K562 (cell line): ENCODE measurements around the gene BCAS3. TPM values are rescaled to one million over a fixed set of nuclear protein-coding genes. Genes with fewer than 3 reads are reported as not detected.

Experiments used
- ATAC-seq: fragments of 200-7000 bp; cut with Tn5 transposase; 3 replicates; pipeline ENCODE4 v1.9.1; 2020; ENCODE audit warnings: moderate library complexity
- BruUV-seq: library from RNA; stranded (reverse); fragments of 400-500 nt; replicated peaks from 2 replicates; lab custom pipeline; 2021; lab: Mats Ljungman, UMichigan
- CTCF ChIA-PET: fragments of 300-600 bp; formaldehyde crosslinking; extraction: SDS; loops from one replicate; lab custom pipeline; 2021; ENCODE audit warnings: low intra/inter-chr PET ratio; lab: Yijun Ruan, JAX
- POLR2A ChIA-PET: fragments of 300-600, 350-650 bp; sonication (Branson Sonifier 250); formaldehyde crosslinking; extraction: SDS; loops from one replicate; lab custom pipeline; 2021; ENCODE audit warnings: antibody characterized with exemption, inconsistent platforms; lab: Yijun Ruan, JAX
- DNase-seq, 4 experiments: peaks; one replicate each; pipeline versions ENCODE4 v3.0.0 to v3.0.0-alpha.2; 2011 to 2018; ENCODE audit warnings: low spot score in 3 of 4, mixed read lengths in 3 of 4; ENCODE audit errors: extremely low read depth in 1 of 4
- FAIRE-seq: peaks from 2 replicates; lab custom pipeline; 2011; peaks lifted over from hg19 to GRCh38; lab: Jason Lieb, UNC
- H2AFZ ChIP-seq: 2 replicates; pipeline ENCODE4 v1.6.0; 2011; ENCODE audit warnings: low read depth, low read length, control low read depth, inconsistent platforms
- H3K27ac ChIP-seq: fragments of 200-600 bp; 3 replicates; pipeline ENCODE4 v1.8.0; 2011; ENCODE audit warnings: low read depth, mild to moderate bottlenecking, control low read depth, inconsistent platforms, low read length, moderate library complexity, mixed read lengths; ENCODE audit errors: extremely low read depth
- H3K27me3 ChIP-seq, 2 experiments: fragments of 300-600 bp in 1 of 2; 2 replicates in 1 of 2; 3 replicates in 1 of 2; pipeline versions ENCODE4 v1.6.0 to v1.8.0; 2011; ENCODE audit warnings: inconsistent platforms in 2 of 2, low read length in 2 of 2, mild to moderate bottlenecking in 1 of 2, mixed read lengths in 1 of 2, moderate library complexity in 1 of 2; ENCODE audit not compliant: control insufficient read depth in 2 of 2, insufficient read depth in 2 of 2
- H3K36me3 ChIP-seq: fragments of 300-600 bp; 3 replicates; pipeline ENCODE4 v1.8.0; 2011; ENCODE audit warnings: mild to moderate bottlenecking, low read length, inconsistent platforms; ENCODE audit not compliant: control insufficient read depth, insufficient read depth
- H3K4me1 ChIP-seq, 2 experiments: fragments of 200-600 bp in 1 of 2; replicated peaks in 1 of 2; 2 replicates in 1 of 2; 3 replicates in 1 of 2; pipeline versions ENCODE4 v1.5.1 to v1.8.0; 2011; ENCODE audit warnings: inconsistent platforms in 2 of 2, low read length in 2 of 2, mild to moderate bottlenecking in 1 of 2, mixed read lengths in 1 of 2, moderate library complexity in 1 of 2; ENCODE audit not compliant: control insufficient read depth in 2 of 2, insufficient read depth in 2 of 2
- H3K4me2 ChIP-seq: 2 replicates; pipeline ENCODE4 v1.6.1; 2011; ENCODE audit warnings: low read length, control low read depth, inconsistent platforms, mixed read lengths; ENCODE audit not compliant: insufficient read depth
- H3K4me3 ChIP-seq: fragments of 200-600 bp; sonication (generic), shearing (Covaris generic); 2 replicates; pipeline ENCODE4 v1.5.1; 2016; ENCODE audit warnings: control low read depth, inconsistent platforms
- H3K79me2 ChIP-seq: fragments of 200-600 bp; 3 replicates; pipeline ENCODE4 v1.8.0; 2011; ENCODE audit warnings: low read length, inconsistent platforms; ENCODE audit not compliant: control insufficient read depth, insufficient read depth
- H3K9ac ChIP-seq, 2 experiments: 2 replicates each; pipeline versions ENCODE4 v1.6.0 to v1.6.1; 2011; ENCODE audit warnings: low read depth in 2 of 2, low read length in 2 of 2, control low read depth in 1 of 2, inconsistent platforms in 1 of 2, mild to moderate bottlenecking in 1 of 2, mixed read lengths in 1 of 2; ENCODE audit not compliant: insufficient read depth in 1 of 2
- H3K9me1 ChIP-seq: one replicate; pipeline ENCODE4 v1.6.0; 2011; ENCODE audit warnings: inconsistent platforms, mild to moderate bottlenecking, low read length, moderate library complexity; ENCODE audit not compliant: control insufficient read depth, insufficient read depth
- H3K9me3 ChIP-seq: replicated peaks from 2 replicates; pipeline ENCODE4 v1.5.1; 2011; ENCODE audit warnings: low read depth, low read length, inconsistent platforms; ENCODE audit not compliant: control insufficient read depth, insufficient read depth
- H4K20me1 ChIP-seq: replicated peaks from 2 replicates; pipeline ENCODE4 v1.6.1; 2011; ENCODE audit warnings: low read length, inconsistent platforms, mixed read lengths; ENCODE audit not compliant: control insufficient read depth, insufficient read depth
- BRD9 ChIP-seq: fragments of 450-650 bp; IDR thresholded peaks from 2 replicates; pipeline ENCODE4 v1.6.1; 2018; ENCODE audit warnings: low read depth; ENCODE audit not compliant: partially characterized antibody
- DLX4 ChIP-seq: fragments of 250-450 bp; sonication (Bioruptor Pico); IDR thresholded peaks from 2 replicates; pipeline ENCODE4 v1.6.1; 2021; ENCODE audit warnings: mild to moderate bottlenecking
- HDAC1 ChIP-seq, 2 experiments: fragments of 450-650 bp; IDR thresholded peaks; 2 replicates each; pipeline ENCODE4 v1.6.1; 2016 to 2017; ENCODE audit warnings: inconsistent platforms in 1 of 2, mild to moderate bottlenecking in 1 of 2, moderate library complexity in 1 of 2
- HDAC8 ChIP-seq: fragments of 450-650 bp; IDR thresholded peaks from 2 replicates; pipeline ENCODE4 v1.6.1; 2016; ENCODE audit warnings: mild to moderate bottlenecking, missing genetic modification characterization, moderate library complexity, missing compliant biosample characterization
- MCM5 ChIP-seq: fragments of 450-650 bp; IDR thresholded peaks from 2 replicates; pipeline ENCODE4 v1.6.1; 2016; ENCODE audit warnings: low read depth
- MED1 ChIP-seq: sonication (generic); formaldehyde crosslinking; IDR thresholded peaks from 2 replicates; pipeline ENCODE4 v1.8.1; 2023; ENCODE audit warnings: missing genetic modification reagents, borderline replicate concordance
- PRMT5 ChIP-seq: sonication (generic); formaldehyde crosslinking; IDR thresholded peaks from 2 replicates; pipeline ENCODE4 v1.5.0; 2020; ENCODE audit warnings: missing genetic modification reagents
- PRPF4 ChIP-seq: fragments of 200-400 bp; formaldehyde crosslinking; IDR thresholded peaks from one replicate; pipeline ENCODE4 v1.6.1; 2017; ENCODE audit warnings: low read length, low read depth, mild to moderate bottlenecking; ENCODE audit not compliant: insufficient read depth, poor library complexity, severe bottlenecking
- RFX1 ChIP-seq: fragments of 450-650 bp; IDR thresholded peaks from 2 replicates; pipeline ENCODE4 v1.6.1; 2016; ENCODE audit warnings: mild to moderate bottlenecking, moderate library complexity
- SP1 ChIP-seq: sonication (generic); formaldehyde crosslinking; IDR thresholded peaks from 2 replicates; pipeline ENCODE4 v1.8.1; 2022; ENCODE audit warnings: mild to moderate bottlenecking, missing genetic modification reagents
- SRSF7 ChIP-seq: fragments of 200-400 bp; formaldehyde crosslinking; optimal IDR thresholded peaks from 2 replicates; pipeline ENCODE3; 2017; ENCODE audit warnings: mild to moderate bottlenecking, low read depth, low read length
- STAT5A ChIP-seq: IDR thresholded peaks from 2 replicates; pipeline ENCODE4 v1.6.1; 2012; ENCODE audit warnings: low read length, inconsistent platforms, borderline replicate concordance
- ZFP30 ChIP-seq: fragments of 250-450 bp; sonication (Bioruptor Pico); IDR thresholded peaks from 2 replicates; pipeline ENCODE4 v1.8.0; 2022; ENCODE audit warnings: moderate library complexity, mild to moderate bottlenecking, inconsistent platforms, borderline replicate concordance
- ZKSCAN8 ChIP-seq: fragments of 200-800 bp; sonication (Bioruptor generic); IDR thresholded peaks from 2 replicates; pipeline ENCODE4 v1.6.1; 2016; ENCODE audit warnings: missing genetic modification characterization, missing compliant biosample characterization
- WGBS: fragments of 100-300 bp; shearing (Covaris generic); methylation state at CpG from one replicate; pipeline ENCODE4 v1.1.6; 2016; ENCODE audit warnings: low coverage, mixed read lengths; ENCODE audit not compliant: insufficient coverage; ENCODE audit errors: missing lambda C conversion rate; 5-methylcytosine and 5-hydroxymethylcytosine counted together
- in situ Hi-C: fragments of 300-500 bp; cut with MboI; formaldehyde crosslinking; loops from 4 replicates; pipeline ENCODE4 v1.15.0; 2018; ENCODE audit warnings: inconsistent platforms, mixed read lengths
- intact Hi-C: fragments of 100-400 bp; cut with micrococcal nuclease; formaldehyde crosslinking; loops from 2 replicates; pipeline ENCODE4 v1.14.2; 2022
- polyA plus RNA-seq, 8 experiments: library from polyadenylated mRNA; depleted of rRNA in 4 of 8; stranded (reverse) in 5 of 8; unstranded in 3 of 8; fragments of >200 nt; fragmentation: Nextera tagmentation in 2 of 8; fragmentation: Illumina TruSeq in 1 of 8; extraction: Ambion mirVana in 2 of 8; extraction: Trizol in 1 of 8; gene quantifications; 2 replicates each; pipeline versions ENCODE4 v1.2.1 to v1.2.3, GENCODE V29; 2011 to 2014; ENCODE audit warnings: inconsistent platforms in 1 of 8, missing spikeins in 1 of 8
- total RNA-seq, 7 experiments: library from RNA; depleted of rRNA in 6 of 7; stranded (reverse); fragments of >200 nt in 6 of 7; fragmentation: Illumina TruSeq in 2 of 7; extraction: Trizol in 2 of 7; gene quantifications; 2 replicates each; pipeline versions ENCODE4 v1.2.1 to v1.2.3, GENCODE V29; 2011 to 2021; ENCODE audit warnings: low replicate concordance in 1 of 7

The BCAS3 gene
- total and polyA plus RNA-seq, 9 of the 15 experiments (the other 6 are each of a cell fraction or from before 2014, with no cell fraction given) = 1.9 to 5.5 (median 3.5) TPM

DNA sequence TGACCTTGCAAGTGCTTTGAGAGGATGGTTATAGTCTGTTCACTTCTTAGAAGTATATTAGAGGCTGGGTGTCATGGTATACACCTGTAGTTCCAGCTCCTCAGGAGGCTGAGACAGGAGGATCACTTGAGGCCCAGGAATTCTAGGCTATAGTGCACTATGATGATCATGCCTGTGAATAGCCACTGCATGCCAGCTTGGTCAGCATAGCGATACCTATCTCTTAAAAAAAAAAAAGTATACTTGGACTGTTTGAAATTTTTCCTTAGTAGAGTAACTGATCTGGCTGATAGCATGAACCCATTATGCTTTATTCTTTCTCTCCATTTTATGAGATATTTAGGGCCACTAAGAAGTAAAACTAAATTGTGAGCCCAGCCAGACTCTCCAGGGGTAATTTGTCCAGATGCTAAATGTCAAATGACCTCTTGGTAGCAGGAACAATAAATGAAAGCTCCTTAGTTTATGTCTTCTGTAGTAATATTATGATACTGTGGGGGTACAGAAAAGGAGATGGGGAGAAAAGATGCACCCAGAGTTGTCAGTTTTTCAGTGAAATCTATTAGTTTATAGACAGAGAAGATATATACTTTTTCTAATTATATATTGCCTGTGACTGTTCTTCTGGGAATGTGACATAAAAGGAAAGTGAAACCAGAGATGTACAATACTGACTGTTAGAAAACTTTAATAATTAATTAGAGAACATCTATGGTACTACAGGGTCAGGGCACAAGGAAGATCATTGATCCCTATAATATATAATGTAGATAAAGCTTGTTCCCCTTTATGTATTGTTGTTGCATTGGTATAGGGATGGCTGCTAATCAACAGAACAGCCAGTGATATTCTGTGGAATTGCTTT is 386.7 kb downstream of the BCAS3 start:
- no peak for TF ChIP-seq SRSF7
- no peak for TF ChIP-seq SP1 (CRISPR knock-in tag)
- no peak for TF ChIP-seq PRPF4
- TF ChIP-seq MCM5 = no peak
- no peak for TF ChIP-seq RFX1
- TF ChIP-seq HDAC1 (IDR thresholded peaks at IDR 0.05) = no peak
- TF ChIP-seq BRD9 = no peak
- no peak for TF ChIP-seq ZFP30
- TF ChIP-seq MED1 (CRISPR knock-in tag) = no peak
- TF ChIP-seq HDAC8 (tag) = no peak
- TF ChIP-seq ZKSCAN8 (CRISPR knock-in tag) = no peak
- TF ChIP-seq PRMT5 = no peak
- TF ChIP-seq STAT5A = no peak
- TF ChIP-seq DLX4 (CRISPR knock-in tag) = no peak
- Histone ChIP-seq H3K9me1 (no peaks in the 10 kb centered on the region), H3K27me3 (no peaks in the 10 kb centered on the region; a peak in 1 of 5 replicates), H3K9me3 (no peaks in the 10 kb centered on the region), H3K79me2 (no peaks in the 10 kb centered on the region), H4K20me1 (no peaks in the 10 kb centered on the region), H3K36me3 (no peaks in the 10 kb centered on the region), H3K4me2 (no peak overlapping the region), H2AFZ (no peak overlapping the region), H3K27ac (no peak overlapping the region), H3K4me1 (no peaks in the 10 kb centered on the region; a peak in 1 of 5 replicates), H3K4me3 (no peak overlapping the region), H3K9ac (no peak overlapping the region)
- ChIA-PET POLR2A (interaction anchor here (0.7 kb wide), 1 partner anchor 118 kb away, joined by 3 read pairs; no protein-coding TSS in a partner anchor), CTCF (no interaction called here)
- ATAC-seq = no peak
- WGBS = 0% methylated on average over 1 of the region's 1 CpG
- in situ Hi-C loops (no loop called here), intact Hi-C loops (no loop called here)
- no peak for FAIRE-seq
- no peak for DNase-seq
- no TSS peak for BruUV-seq
